Right lobe of liver (tissue), 4 donors: ENCODE measurements around the gene PEMT.

Source experiments
- POLR2A ChIP-seq: fragments of 450-650 bp; IDR thresholded peaks from one replicate; pipeline ENCODE4 v1.6.1; 2017; ENCODE audit warnings: antibody characterized with exemption, mild to moderate bottlenecking
- TF ChIP-seq, protein P1 (sequence below), 4 donors: fragments of 200-600 bp in 3 of 4; fragments of 450-650 bp in 1 of 4; IDR thresholded peaks; one replicate each; pipeline versions ENCODE4 v1.5.1 to v1.8.0; 2016 to 2022; ENCODE audit warnings: antibody characterized with exemption in 4 of 4, mild to moderate bottlenecking in 2 of 4
- donor health status: DM: no; HTN: no; CAD: no.
- donor health status: DM: no; HTN: no; CAD: no.
- donor health status: DM: no; HTN: yes; CAD: no.

- no peak for TF ChIP-seq POLR2A
- TF ChIP-seq, protein P1, sequence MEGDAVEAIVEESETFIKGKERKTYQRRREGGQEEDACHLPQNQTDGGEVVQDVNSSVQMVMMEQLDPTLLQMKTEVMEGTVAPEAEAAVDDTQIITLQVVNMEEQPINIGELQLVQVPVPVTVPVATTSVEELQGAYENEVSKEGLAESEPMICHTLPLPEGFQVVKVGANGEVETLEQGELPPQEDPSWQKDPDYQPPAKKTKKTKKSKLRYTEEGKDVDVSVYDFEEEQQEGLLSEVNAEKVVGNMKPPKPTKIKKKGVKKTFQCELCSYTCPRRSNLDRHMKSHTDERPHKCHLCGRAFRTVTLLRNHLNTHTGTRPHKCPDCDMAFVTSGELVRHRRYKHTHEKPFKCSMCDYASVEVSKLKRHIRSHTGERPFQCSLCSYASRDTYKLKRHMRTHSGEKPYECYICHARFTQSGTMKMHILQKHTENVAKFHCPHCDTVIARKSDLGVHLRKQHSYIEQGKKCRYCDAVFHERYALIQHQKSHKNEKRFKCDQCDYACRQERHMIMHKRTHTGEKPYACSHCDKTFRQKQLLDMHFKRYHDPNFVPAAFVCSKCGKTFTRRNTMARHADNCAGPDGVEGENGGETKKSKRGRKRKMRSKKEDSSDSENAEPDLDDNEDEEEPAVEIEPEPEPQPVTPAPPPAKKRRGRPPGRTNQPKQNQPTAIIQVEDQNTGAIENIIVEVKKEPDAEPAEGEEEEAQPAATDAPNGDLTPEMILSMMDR (IDR thresholded peaks at IDR 0.05), result no peak
Observed at GRCh38 chr17:17603895-17604225, 12.4 kb upstream of the PEMT start.
